Measurements from ENCODE around the gene ZNF529. TPM values are rescaled to one million over a fixed set of nuclear protein-coding genes. Genes with fewer than 3 reads are reported as not detected.

Gene ZNF529
- total RNA-seq = 4.6 and 5.8 TPM in 2 replicates

DNA sequence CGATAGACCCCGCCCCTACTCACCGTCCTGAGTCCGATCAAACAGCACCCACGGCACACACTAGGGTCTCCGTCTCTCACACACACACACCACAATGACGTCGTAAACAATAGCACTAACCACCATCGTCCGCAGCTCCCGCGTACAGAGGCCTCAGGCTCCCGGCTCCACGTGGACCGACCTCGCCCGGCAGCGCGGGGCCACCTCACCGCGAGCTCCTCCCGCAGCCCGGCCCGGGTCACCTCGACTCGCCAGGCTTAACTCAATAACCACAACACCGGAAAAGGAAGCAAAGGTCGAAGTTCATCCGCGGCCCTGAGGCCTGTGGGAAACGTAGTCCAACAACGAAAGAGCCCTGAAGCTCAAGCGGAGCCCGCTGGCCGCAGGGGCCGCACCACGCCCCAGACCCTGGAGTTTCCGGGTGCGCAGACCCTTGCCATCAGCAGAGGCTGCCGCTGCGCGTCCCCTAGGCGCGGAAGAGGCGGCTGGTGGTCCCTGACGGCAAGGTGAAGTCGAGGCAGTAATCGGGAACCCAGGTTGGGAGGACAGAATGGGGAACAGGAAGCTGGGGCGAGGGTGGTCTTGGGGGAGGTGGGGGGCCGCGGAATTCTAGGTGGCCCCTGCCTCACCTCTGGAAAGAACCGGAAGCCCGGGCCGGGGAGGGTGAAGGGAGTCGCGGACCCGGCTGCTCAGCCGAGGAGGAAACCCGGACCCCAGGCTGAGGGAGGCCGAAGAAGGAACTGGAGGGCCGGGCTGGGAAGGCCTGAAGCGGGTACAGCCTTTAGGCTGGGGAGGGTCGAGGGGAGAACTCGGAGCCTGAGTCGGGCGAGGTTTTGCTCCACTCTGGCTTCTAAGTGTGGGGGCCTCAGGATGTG, at the start of gene ZNF529:
Gene ZNF529, minus strand, starts transcription at position 273 of the 875 bp plus-strand sequence. CDS start 946 bp downstream, outside the sequence.

DNA sequence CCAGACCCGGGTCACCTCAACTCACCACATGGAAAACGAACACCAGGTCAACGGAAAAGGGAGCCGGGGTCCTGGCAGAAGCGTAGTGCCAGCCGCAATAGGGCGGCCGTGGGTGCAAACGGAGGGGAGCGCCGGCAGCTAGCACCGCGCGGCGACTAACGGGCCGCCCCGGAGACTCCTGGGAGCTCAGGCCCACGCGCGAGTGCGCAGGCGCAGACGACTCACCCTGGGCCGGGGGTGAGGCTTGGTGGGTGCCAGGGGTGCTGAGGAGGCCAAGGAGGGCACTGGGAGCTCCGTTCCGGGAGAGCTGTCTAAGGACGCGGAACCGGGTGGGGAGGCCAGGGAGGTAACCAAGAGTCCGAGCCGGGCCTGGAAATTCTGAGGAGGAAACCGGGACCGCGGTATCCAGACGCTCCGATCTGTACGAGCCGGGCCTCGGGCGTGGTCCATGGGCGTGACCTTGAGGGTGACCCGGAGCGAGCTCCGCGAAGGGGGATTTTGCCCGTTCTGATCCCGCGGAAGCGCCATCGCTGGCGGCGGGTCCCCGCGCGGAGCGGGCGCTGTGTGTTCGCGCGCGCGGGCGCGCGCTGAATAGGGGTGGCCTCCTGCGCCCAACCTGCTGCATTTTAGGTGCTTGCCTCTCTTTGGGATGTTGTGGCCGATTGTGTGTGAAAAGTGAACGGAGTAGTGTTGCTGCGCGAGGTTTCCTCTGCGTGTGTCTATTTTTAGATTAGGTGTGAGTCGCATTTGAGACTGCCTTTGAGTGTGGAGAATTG, 32.2 kb upstream of the ZNF529 start, which contains the start of gene ZNF382:
Gene ZNF382, plus strand, starts transcription at position 213 of the 776 bp plus-strand sequence. CDS start 4,602 bp downstream, outside the sequence.

DNA sequence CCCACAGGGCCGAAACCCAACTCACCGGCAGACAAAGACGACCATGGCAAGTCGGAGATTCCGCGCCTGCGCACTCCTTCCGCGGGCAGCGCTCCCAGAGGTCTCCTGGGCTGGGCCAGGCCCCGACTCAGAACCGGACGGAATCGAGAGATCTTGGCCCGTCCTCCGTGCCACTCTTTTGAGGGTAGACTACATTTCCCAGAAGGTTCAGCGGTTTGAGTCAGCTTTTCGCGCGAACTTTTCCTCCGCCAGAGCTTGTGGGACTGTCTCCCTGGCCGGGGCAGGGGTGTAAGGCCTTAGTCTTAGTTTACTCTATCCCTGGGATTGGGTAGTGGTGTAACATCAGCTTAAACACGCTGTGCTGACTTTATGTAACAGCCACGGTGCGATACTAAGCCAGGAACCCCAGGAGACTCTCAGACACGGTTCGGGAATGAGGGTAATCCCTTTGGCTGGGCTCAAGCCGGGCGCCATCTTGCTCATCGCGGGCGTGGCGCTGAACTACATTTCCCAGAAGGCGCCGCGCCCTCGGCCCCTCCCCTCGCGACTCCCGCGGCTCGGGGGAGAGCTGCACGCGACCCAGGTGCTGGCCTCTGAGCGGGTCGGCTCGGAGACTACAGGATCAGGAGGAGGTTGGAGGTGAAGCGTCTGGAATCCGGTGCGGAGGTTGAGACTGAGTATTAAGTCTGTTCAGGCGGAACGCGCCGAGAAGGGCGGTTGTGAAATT, 44.7 kb downstream of the ZNF529 start, which contains the start of gene ZNF260:
Gene ZNF260, minus strand, starts transcription at position 78 of the 727 bp plus-strand sequence. CDS start 13,033 bp downstream, outside the sequence.

Other genes with a start within 250 kb of the ZNF529 start
- gene ZFP14, start 194.1 kb downstream of the ZNF529 start, total RNA-seq = 0.89 and 1.2 TPM in 2 replicates
- gene ZFP82, start 154.6 kb downstream of the ZNF529 start, total RNA-seq = 1.4 and 5.5 TPM in 2 replicates
- 2.3 and 3.0 TPM in 2 replicates for gene ZNF566, start 83.7 kb downstream of the ZNF529 start, total RNA-seq
- 4.0 and 6.0 TPM in 2 replicates for gene ZNF260, start 45.0 kb downstream of the ZNF529 start, total RNA-seq
- gene ZNF382, start 32.0 kb upstream of the ZNF529 start, total RNA-seq = 8.1 and 9.6 TPM in 2 replicates
- 4.0 and 6.0 TPM in 2 replicates for gene ZNF461, start 93.5 kb upstream of the ZNF529 start, total RNA-seq
- 2.5 and 13.0 TPM in 2 replicates for gene ZNF567, start 114.3 kb upstream of the ZNF529 start, total RNA-seq
- gene ZNF850, start 199.5 kb upstream of the ZNF529 start, total RNA-seq = 0.29 and 0.35 TPM in 2 replicates